GM19035 (cell line): ENCODE data around the gene AXL.
A peak's percentile ranks its signal among the peaks of the same experiment; 100 is the strongest.
"Not testable (repeated sequence)": the region's sequence is repeated elsewhere in the genome, so short reads cannot be mapped to it uniquely, and the experiment has no call there.

Experiments
- ATAC-seq: cut with Tn5 transposase; IDR thresholded peaks from one replicate; pipeline ENCODE4 v1.9.1; 2021; ENCODE audit not compliant: unreplicated experiment

AXL gene

DNA sequence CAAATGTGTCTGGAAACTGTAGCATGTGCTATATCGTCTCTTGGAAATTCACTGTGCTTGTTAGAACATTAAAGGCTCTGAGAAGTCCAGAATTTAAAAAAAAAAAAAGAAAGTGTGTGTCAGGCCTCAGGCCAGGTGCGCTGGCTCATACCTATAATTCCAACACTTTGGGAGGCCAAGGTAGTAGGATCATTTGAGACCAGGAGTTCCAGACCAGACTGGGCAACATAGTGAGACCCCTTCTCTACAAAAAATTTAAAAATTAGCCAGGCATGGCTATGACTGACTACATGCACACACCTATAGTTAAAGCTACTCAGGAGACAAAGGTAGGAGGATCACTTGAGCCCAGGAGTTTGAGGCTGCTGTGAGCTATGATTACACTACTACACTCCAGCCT, 50.0 kb downstream of the AXL start:
- ATAC-seq, result no peak

DNA sequence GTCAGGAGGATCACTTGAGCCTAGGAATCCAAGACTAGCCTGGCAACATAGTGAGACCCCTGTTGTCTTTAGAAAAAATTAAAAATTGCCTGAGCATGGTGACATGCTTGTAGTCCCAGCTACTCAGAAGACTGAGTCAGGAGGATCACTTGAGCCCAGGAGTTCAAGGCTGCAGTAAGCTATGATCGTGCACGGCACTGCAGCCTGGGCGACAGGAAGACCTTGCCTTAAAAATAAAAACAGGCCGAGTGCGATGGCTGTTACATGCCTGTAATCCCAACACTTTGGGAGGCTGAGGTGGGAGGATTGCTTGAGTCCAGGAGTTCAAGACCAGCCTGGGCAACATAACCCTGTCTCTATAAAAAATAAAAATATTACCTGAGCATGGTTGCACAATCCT, 50.5 kb downstream of the AXL start:
- no peak for ATAC-seq

DNA sequence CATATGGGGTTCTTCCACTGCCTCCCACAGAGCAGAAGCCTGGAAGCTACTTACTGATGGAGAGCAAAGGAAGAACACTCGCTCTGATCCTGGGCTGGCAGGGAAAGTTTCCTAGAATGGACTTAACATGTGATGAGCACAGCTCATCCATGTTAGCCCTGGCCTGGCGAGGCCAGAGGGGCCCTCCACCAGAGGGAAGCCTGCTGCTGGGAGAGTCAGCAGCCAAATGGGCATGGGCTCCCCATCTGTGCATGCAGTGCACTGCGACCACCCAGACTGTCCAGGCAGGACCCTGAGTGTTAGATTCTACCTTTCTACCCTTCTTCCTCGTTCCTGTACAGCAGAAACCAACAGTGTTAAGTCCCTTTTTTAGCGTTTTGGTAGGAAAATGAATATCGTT, 54.1 kb downstream of the AXL start:
- no peak for ATAC-seq

DNA sequence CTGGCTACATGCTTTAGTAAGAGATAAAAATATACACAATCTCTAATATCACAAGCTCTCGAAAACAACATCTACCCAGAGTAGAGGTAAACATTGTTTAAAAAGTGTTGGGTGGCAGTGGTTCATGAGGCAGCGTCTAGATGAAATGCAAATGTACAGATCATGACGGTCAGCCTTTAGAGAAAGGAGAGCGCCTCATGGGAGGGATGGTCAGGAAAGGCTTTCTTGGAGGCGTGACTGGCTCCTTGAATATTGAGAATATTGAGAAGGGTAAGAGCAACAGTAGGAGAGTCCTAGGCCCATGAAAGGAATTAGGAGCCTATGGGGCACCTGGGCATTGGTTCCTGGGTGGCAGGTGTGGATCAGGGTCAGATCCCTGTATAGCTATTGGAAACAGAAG, 55.8 kb downstream of the AXL start:
- ATAC-seq, result no peak

DNA sequence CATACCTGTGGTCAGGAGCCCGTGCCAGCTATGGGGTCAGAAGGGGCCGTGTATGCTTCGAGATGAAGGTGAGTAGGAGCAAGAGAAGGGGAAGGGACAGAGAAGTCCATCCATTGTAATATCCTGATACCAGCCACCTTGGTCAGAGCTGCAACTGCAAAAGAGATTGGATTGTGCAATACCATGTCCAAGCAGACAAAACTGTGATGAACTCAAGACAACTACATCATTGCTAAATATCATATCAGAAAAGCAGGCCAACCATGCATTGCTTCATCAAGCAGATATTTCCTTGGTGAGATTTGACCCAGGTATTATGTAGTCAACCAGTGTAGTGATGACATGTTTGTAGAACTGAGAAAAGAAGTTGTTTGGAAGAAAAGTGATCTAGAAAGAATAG, 57.2 kb downstream of the AXL start:
- no peak for ATAC-seq

GRCh38 chr19:41278478-41278877, 59.5 kb downstream of the AXL start:
- ATAC-seq, result no peak

DNA sequence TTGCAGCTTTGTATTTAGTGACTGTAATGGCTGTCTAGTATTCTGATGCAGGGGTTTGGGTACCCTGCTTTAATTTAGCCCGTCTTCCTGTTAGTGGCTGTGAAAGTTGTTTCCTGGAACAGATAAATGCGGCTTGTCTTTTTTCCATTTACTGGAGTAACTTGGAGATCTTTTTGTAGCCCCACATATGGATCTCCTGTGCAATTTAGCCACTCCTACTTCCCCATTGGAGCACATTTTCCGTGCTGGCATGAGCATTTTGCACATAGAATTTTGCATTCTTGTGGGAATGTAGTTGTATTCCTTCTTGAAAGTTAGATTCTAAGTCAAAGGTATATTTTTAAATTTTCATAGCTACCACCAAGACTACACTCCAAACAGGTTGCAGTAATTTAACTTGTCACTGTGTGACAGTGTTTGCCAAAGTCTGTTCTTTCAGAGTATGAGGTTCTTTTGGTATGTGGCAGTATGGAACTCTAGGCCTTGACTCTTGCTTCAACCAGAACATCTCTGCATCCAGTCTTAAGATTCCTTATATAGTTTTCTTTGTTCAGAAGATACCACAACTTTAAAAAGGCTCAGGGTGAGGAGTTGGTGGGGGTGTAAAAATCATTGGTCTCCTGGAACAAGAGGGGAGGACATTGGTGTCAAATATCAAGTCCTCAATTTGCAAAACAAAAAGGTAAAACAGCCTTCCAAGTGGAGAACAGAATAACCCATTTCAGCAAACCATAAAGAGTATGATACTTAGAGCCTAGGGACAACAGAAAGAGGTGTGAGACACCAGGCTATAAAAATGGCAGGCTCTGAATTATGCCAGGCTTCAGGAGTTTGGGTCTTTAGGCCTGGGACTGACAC, 69.9 kb downstream of the AXL start:
- no peak for ATAC-seq

- not testable (repeated sequence) for ATAC-seq
Observed at GRCh38 chr19:41289814-41290213, 70.8 kb downstream of the AXL start.

DNA sequence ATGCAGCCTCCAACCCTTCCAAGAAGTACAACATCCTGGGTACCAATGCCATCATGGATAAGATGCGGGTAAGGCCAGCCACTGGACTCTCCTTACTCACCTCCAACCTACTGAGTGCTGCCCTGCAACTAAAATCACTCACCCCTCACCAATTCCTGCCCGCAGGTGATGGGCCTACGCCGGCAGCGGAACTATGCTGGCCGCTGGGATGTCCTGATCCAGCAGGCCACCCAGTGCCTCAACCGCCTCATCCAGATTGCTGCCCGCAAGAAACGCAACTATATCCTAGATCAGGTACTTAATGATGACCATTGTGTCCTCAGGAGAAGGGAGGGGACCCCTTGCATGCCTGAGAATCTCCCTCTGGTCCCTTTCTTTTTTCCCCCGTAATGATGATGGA, 75.4 kb downstream of the AXL start:
- no peak for ATAC-seq

GRCh38 chr19:41295499-41295898, 76.5 kb downstream of the AXL start:
- ATAC-seq, result no peak

- no peak for ATAC-seq
Observed at GRCh38 chr19:41296433-41296871, 77.4 kb downstream of the AXL start.

DNA sequence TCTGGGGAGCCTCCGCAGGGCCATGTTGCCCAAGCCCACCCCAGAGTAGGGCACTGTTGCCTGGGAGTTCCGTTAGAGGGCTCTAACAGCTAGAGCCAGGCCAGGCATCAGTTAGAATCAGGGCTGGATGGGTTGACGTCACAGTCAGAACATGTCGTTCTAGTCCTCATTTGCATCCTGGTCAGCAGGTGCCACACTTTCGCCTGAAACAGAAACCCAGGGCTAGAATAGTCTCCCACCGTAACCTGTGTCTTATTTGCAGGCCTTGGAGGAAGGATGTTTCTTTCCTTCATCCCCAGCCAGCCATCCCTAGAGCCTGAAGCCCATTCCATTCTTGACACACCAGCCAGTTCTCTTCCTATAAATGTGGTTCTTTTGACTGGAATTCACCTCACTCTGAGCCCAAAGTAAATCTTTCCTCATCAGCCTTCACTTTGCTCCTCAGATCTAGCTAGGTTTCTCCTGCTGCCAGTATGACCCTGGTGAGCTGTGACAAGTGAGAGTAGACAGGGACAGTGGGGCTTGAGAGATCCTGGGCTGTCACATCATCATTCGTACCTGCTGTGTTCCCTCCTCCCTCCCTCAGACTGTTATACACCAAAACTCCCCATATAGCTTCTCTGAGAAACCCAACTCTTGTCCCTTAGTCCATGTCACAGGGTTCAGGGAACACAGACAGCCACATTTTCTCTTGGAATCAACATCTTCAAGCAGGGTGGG, 78.8 kb downstream of the AXL start:
- ATAC-seq, result peak; percentile 82

DNA sequence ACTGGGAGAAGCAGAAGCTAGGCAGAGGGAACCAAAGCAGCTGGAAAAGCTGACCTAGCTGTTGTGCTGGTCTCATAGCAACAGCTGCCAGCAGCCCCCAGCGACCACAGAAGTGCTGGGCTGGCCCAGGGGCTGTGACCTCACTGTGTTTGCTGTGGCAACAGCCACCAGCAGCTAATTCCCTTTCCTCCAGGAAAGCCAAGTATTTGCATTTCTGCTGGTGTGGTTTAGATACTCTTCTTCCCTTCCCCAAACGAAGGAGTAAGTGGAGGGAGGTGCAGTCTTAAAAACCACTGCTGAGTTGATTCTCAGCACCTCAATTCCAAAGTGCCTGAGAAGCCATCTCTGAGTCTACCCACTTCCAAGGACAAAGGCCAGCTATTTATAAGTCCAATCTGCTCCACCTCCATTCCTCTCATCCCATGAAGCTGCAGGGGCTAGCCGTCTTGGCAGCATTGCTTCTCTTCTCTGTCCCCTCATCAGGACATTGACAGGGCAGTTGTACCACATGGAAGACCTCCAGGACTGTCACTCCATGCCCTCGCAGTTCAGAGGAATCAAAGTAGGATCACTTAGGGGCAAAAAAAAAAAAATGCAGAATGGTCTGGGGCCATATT, 79.4 kb downstream of the AXL start:
- ATAC-seq, result no peak

DNA sequence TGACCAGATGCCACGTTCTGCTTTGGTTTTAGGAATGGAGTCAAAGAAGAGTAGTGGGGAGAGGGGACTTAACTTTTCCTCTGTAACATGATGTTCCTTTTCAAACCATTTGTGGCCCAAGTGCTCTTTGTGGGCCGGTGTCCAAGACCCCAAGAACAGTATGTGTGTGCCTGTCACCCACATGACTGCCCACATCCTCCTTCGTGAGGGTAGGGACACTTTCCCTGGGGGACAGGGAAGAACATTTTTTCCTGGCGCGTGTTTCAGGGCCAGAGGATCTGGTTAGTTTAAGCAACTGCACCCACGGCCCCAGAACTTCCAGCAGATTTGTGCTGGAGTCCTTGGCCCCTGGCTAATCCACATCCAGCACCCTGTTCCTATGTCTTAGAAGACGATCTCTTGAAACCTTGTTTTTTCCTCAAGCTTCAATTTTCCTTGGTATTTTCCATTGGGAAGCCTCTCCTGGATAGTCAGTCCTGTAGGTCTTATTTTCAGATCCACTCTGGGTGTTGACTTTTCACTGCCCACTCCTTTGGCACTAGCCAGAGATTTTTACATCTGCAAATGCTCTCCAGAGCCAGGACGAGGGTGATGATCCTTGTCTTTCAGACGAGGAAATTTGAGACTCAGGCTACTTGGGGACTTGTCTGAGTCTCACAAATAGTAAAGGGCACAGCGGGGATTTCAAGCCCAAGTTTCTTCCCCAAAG, 80.2 kb downstream of the AXL start:
- no peak for ATAC-seq

GRCh38 chr19:41299755-41300089, 80.7 kb downstream of the AXL start:
- no peak for ATAC-seq

GRCh38 chr19:41300555-41300954, 81.5 kb downstream of the AXL start:
- ATAC-seq, result no peak

- ATAC-seq, result no peak
Observed at GRCh38 chr19:41302624-41303351, 83.8 kb downstream of the AXL start.

GRCh38 chr19:41303954-41304353, 84.9 kb downstream of the AXL start:
- ATAC-seq, result no peak

DNA sequence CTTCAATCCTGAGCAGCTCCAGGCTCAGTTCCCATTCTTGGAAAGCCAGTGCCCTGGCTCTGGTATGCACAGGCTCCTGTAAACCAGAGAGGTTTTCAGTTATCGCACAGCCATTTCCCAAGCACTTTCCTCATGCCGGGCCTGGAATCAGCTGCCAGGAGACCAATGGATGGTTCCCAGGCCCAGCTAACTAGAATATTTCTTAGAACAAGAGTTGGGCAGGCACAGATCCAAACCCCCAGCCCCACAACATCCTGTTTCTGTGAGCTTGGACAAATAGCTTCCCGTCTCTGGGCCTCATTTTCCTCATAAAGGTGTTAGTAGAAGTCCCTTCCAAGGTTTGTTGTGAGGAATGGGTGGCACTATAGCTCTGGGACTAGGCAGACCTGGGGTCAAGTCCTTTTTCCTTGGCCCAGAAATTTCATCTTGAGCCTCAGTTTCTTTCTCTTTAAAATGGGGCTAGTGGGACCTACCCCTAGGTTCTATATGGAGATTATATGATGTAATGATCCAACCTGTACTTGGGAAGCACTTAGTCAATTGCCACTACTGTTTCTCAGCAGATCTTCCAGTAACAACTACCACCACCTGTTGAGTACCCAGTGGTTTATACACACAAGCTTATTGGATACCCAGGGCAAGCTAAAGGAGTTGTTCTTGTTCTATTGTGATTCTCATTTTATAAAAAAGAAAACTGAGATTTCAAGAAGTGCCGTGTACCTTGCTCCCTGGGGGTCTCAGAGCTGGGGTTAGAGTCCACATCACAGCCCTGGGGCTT, 85.9 kb downstream of the AXL start:
- no peak for ATAC-seq
